DOHH2 (cell line): ENCODE results near the gene COL4A1.

Experiments
- H3F3A ChIP-seq: fragments of 200-600 bp; sonication (generic), shearing (Covaris generic); 2 replicates; pipeline ENCODE4 v1.6.0; 2016; ENCODE audit warnings: antibody characterized with exemption, mild to moderate bottlenecking; ENCODE audit not compliant: control insufficient read depth, insufficient read depth
- H3K27ac ChIP-seq: fragments of 200-600 bp; sonication (generic); 2 replicates; pipeline ENCODE4 v1.5.1; 2014; ENCODE audit warnings: low read depth, mild to moderate bottlenecking, low read length, moderate library complexity
- H3K27me3 ChIP-seq: fragments of 200-600 bp; sonication (generic); 2 replicates; pipeline ENCODE4 v1.6.1; 2014; ENCODE audit warnings: mild to moderate bottlenecking, low read length, mixed read lengths; ENCODE audit not compliant: control insufficient read depth
- H3K36me3 ChIP-seq: fragments of 200-600 bp; sonication (generic); 2 replicates; pipeline ENCODE4 v1.6.1; 2014; ENCODE audit warnings: mild to moderate bottlenecking, low read length, moderate library complexity, mixed read lengths; ENCODE audit not compliant: control insufficient read depth
- H3K4me1 ChIP-seq: fragments of 200-600 bp; sonication (generic); 2 replicates; pipeline ENCODE4 v1.6.1; 2014; ENCODE audit warnings: mild to moderate bottlenecking, low read length, mixed read lengths; ENCODE audit not compliant: control insufficient read depth
- H3K4me2 ChIP-seq: fragments of 200-600 bp; sonication (generic); 2 replicates; pipeline ENCODE4 v1.6.0; 2014; ENCODE audit warnings: mild to moderate bottlenecking, low read length, moderate library complexity
- H3K4me3 ChIP-seq: fragments of 200-600 bp; sonication (generic); 2 replicates; pipeline ENCODE4 v1.5.1; 2014; ENCODE audit warnings: mild to moderate bottlenecking, low read length, mixed read lengths
- H3K79me2 ChIP-seq: fragments of 200-600 bp; sonication (generic); 2 replicates; pipeline ENCODE4 v1.6.1; 2014; ENCODE audit warnings: mild to moderate bottlenecking, low read length, mixed read lengths; ENCODE audit not compliant: control insufficient read depth
- H3K9me2 ChIP-seq: fragments of 200-600 bp; sonication (generic); replicated peaks from 2 replicates; pipeline ENCODE4 v1.6.1; 2014; ENCODE audit warnings: mild to moderate bottlenecking, low read length, mixed read lengths; ENCODE audit not compliant: control insufficient read depth
- H3K9me3 ChIP-seq: fragments of 200-600 bp; sonication (generic); 2 replicates; pipeline ENCODE4 v1.6.1; 2014; ENCODE audit warnings: antibody characterized with exemption, low read length, mixed read lengths; ENCODE audit not compliant: control insufficient read depth, insufficient read depth
- H4K20me1 ChIP-seq: fragments of 200-600 bp; sonication (generic); 2 replicates; pipeline ENCODE4 v1.6.0; 2014; ENCODE audit warnings: low read depth, mild to moderate bottlenecking, antibody characterized with exemption, low read length, moderate library complexity; ENCODE audit not compliant: control insufficient read depth, insufficient read depth
- CTCF ChIP-seq: fragments of 200-600 bp; sonication (generic); IDR thresholded peaks from one replicate; pipeline ENCODE4 v1.5.1; 2014; ENCODE audit warnings: antibody characterized with exemption, mild to moderate bottlenecking, low read depth, low read length; ENCODE audit not compliant: poor library complexity, severe bottlenecking
- EZH2phosphoT487 ChIP-seq: fragments of 200-600 bp; sonication (generic); IDR thresholded peaks from 2 replicates; pipeline ENCODE4 v1.6.1; 2017; ENCODE audit warnings: borderline replicate concordance, mild to moderate bottlenecking, antibody characterized with exemption, low read length, moderate library complexity, mixed read lengths

COL4A1 gene

GRCh38 chr13:110118106-110118505 is 188.9 kb downstream of the COL4A1 start:
- no peak overlapping the region for H3K4me2 ChIP-seq
- no peaks in the 10 kb centered on the region for H3K9me3 ChIP-seq
- H3K9me2 ChIP-seq, result no peaks in the 10 kb centered on the region
- TF ChIP-seq EZH2phosphoT487 (no peak), CTCF (no peak)
- no peak overlapping the region for H3K27ac ChIP-seq
- no peaks in the 10 kb centered on the region for H3K27me3 ChIP-seq
- H3K4me3 ChIP-seq, result no peak overlapping the region
- no peaks in the 10 kb centered on the region for H3K79me2 ChIP-seq
- H3K4me1 ChIP-seq, result no peaks in the 10 kb centered on the region
- no peaks in the 10 kb centered on the region for H3K36me3 ChIP-seq
- H3F3A ChIP-seq, result no peaks in the 10 kb centered on the region
- no peaks in the 10 kb centered on the region for H4K20me1 ChIP-seq

DNA sequence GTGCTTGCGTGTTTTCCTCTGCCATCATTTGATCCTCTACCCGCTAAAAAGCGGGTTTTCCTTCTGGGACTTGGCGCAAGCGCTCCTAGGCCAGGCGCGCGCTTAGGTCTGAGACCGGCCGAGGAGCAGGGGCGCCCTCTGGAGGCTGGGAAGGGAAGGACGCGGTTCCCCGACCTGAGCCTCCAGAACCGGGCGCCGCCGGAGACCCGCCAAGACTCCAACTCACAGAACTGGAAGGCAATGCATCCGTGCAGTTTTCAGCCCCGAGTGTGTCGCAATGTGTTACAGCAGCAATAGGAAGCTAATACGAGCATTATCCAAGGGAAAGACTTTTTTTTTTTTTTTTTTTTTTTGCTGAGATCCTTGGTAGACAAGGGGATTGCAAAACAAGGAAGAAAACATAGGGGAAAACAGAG is 190.9 kb downstream of the COL4A1 start:
- no peaks in the 10 kb centered on the region for H4K20me1 ChIP-seq
- H3K27ac ChIP-seq, result no peak overlapping the region
- no peaks in the 10 kb centered on the region for H3K27me3 ChIP-seq
- H3K9me3 ChIP-seq, result no peaks in the 10 kb centered on the region
- no peak overlapping the region for H3K4me2 ChIP-seq
- no peaks in the 10 kb centered on the region for H3F3A ChIP-seq
- TF ChIP-seq CTCF (peak; percentile 75), EZH2phosphoT487 (no peak)
- H3K4me3 ChIP-seq, result no peak overlapping the region
- no peaks in the 10 kb centered on the region for H3K9me2 ChIP-seq
- no peaks in the 10 kb centered on the region for H3K79me2 ChIP-seq
- H3K36me3 ChIP-seq, result no peaks in the 10 kb centered on the region
- H3K4me1 ChIP-seq, result no peaks in the 10 kb centered on the region

DNA sequence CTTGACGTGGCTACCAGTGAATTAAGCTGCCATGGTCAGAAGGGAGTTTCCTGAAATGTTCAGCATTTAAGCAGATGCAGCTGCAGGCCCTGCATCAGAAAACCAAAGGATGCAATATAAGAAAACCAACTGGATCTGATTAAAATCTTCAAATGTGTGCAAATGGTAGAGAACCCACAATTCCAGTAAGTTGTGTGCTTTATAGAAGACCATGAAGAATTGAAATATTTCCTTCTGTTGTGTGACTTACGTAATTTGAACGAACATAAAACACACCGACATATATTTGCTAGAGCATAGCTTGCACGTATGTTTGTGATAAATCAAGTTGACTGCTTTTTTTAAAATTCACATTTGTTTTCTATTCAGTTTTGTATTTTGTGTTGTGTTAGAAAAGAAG is 191.4 kb downstream of the COL4A1 start:
- no peaks in the 10 kb centered on the region for H3K9me2 ChIP-seq
- no peak overlapping the region for H3K4me3 ChIP-seq
- H3F3A ChIP-seq, result no peaks in the 10 kb centered on the region
- no peaks in the 10 kb centered on the region for H3K79me2 ChIP-seq
- no peak overlapping the region for H3K4me2 ChIP-seq
- H3K27ac ChIP-seq, result no peak overlapping the region
- no peaks in the 10 kb centered on the region for H3K4me1 ChIP-seq
- H3K9me3 ChIP-seq, result no peaks in the 10 kb centered on the region
- no peak for TF ChIP-seq EZH2phosphoT487
- no peak for TF ChIP-seq CTCF
- H4K20me1 ChIP-seq, result no peaks in the 10 kb centered on the region
- H3K36me3 ChIP-seq, result no peaks in the 10 kb centered on the region
- H3K27me3 ChIP-seq, result no peaks in the 10 kb centered on the region

- Histone ChIP-seq H3K79me2 (no peaks in the 10 kb centered on the region), H3F3A (no peaks in the 10 kb centered on the region), H3K4me3 (no peak overlapping the region), H3K27ac (no peak overlapping the region), H3K4me1 (no peaks in the 10 kb centered on the region), H3K4me2 (no peak overlapping the region), H3K36me3 (no peaks in the 10 kb centered on the region), H4K20me1 (no peaks in the 10 kb centered on the region), H3K27me3 (no peaks in the 10 kb centered on the region), H3K9me3 (no peaks in the 10 kb centered on the region), H3K9me2 (no peaks in the 10 kb centered on the region)
- TF ChIP-seq CTCF (no peak), EZH2phosphoT487 (no peak)
These were observed 192.6 kb downstream of the COL4A1 start for GRCh38 chr13:110114316-110114715.
